Activated CD4-positive, alpha-beta T cell treated with anti-CD3 and anti-CD28 coated beads for 24 hours (primary cell): ENCODE results near the gene PSTK.

ENCODE experiments used
- DNase-seq, 2 donors: peaks; one replicate each; pipeline ENCODE4 v3.0.0-alpha.2; 2020; ENCODE audit warnings: low read depth in 2 of 2

Gene PSTK

GRCh38 chr10:122992031-122992585, 11.9 kb downstream of the PSTK start:
- DNase-seq = no peak

- DNase-seq = no peak
Measured at GRCh38 chr10:122993797-122994336, 13.7 kb downstream of the PSTK start.

- no peak for DNase-seq
Measured at GRCh38 chr10:122995936-122996335, 15.7 kb downstream of the PSTK start.

GRCh38 chr10:122997864-122998263, 17.7 kb downstream of the PSTK start:
- DNase-seq = no peak

GRCh38 chr10:122998360-122998917, 18.2 kb downstream of the PSTK start:
- DNase-seq = no peak

- no peak for DNase-seq
Measured at GRCh38 chr10:122998934-122999333, 18.7 kb downstream of the PSTK start.

GRCh38 chr10:122999347-122999746, 19.1 kb downstream of the PSTK start:
- no peak for DNase-seq

GRCh38 chr10:123000155-123000554, 20.0 kb downstream of the PSTK start:
- DNase-seq = no peak

- no peak for DNase-seq
Measured at GRCh38 chr10:123001370-123001769, 21.2 kb downstream of the PSTK start.

GRCh38 chr10:123004298-123004697, 24.1 kb downstream of the PSTK start:
- no peak for DNase-seq

- DNase-seq = peak; percentile 14
Measured at GRCh38 chr10:123007558-123008354, 27.6 kb downstream of the PSTK start.

- peak; percentile 88 to 93 for DNase-seq
Measured at GRCh38 chr10:123008355-123009104, 28.3 kb downstream of the PSTK start, which contains the start of the genes ACADSB and IKZF5. Gene ACADSB, plus strand, starts transcription at chr10:123009006. Its CDS starts 24 bp downstream, at chr10:123009030. Gene IKZF5, minus strand, starts transcription at chr10:123008795. Its CDS starts 10,170 bp downstream, at chr10:122998625.

GRCh38 chr10:123009105-123009820, 29.1 kb downstream of the PSTK start:
- no peak for DNase-seq

- DNase-seq = no peak
Measured at GRCh38 chr10:123011987-123012386, 31.8 kb downstream of the PSTK start.

- DNase-seq = no peak
Measured at GRCh38 chr10:123013456-123014419, 33.5 kb downstream of the PSTK start.

GRCh38 chr10:123014772-123015171, 34.6 kb downstream of the PSTK start:
- no peak for DNase-seq

- no peak for DNase-seq
Measured at GRCh38 chr10:123016228-123016627, 36.0 kb downstream of the PSTK start.

- DNase-seq = no peak
Measured at GRCh38 chr10:123017421-123018165, 37.4 kb downstream of the PSTK start.

- no peak for DNase-seq
Measured at GRCh38 chr10:123018531-123018930, 38.3 kb downstream of the PSTK start.
